IPS DF 6.9 (cell line): Measurements from ENCODE around the gene POMT2.
A peak's percentile ranks its signal among the peaks of the same experiment; 100 is the strongest.
"Not testable (repeated sequence)": the region's sequence is repeated elsewhere in the genome, so short reads cannot be mapped to it uniquely, and the experiment has no call there.

Experiments used
- DNase-seq: peaks from one replicate; pipeline ENCODE4 v3.0.0-alpha.2; 2013; ENCODE audit warnings: low read depth, low spot score
- H3K27ac ChIP-seq: one replicate; pipeline ENCODE4 v1.5.1; 2013; ENCODE audit warnings: low read length, control low read depth
- H3K27me3 ChIP-seq: 2 replicates; pipeline ENCODE4 v1.6.1; 2013; ENCODE audit warnings: mild to moderate bottlenecking, low read length; ENCODE audit not compliant: control insufficient read depth, insufficient read depth
- H3K36me3 ChIP-seq: 2 replicates; pipeline ENCODE4 v1.6.1; 2013; ENCODE audit warnings: low read length; ENCODE audit not compliant: control insufficient read depth, insufficient read depth
- H3K4me1 ChIP-seq: 2 replicates; pipeline ENCODE4 v1.6.1; 2013; ENCODE audit warnings: low read length; ENCODE audit not compliant: control insufficient read depth, insufficient read depth
- H3K4me3 ChIP-seq: 2 replicates; pipeline ENCODE4 v1.5.1; 2013; ENCODE audit warnings: mild to moderate bottlenecking, low read length
- H3K9me3 ChIP-seq: 2 replicates; pipeline ENCODE4 v1.6.1; 2013; ENCODE audit warnings: low read length, inconsistent platforms; ENCODE audit not compliant: control insufficient read depth, insufficient read depth
- WGBS: extraction: QIAGEN DNeasy Blood & Tissue Kit; methylation state at CpG from one replicate; pipeline ENCODE4 v1.1.7; 2013; ENCODE audit warnings: mixed read lengths, missing lambda C conversion rate; ENCODE audit not compliant: insufficient read length, insufficient coverage; 5-methylcytosine and 5-hydroxymethylcytosine counted together

POMT2 gene

DNA sequence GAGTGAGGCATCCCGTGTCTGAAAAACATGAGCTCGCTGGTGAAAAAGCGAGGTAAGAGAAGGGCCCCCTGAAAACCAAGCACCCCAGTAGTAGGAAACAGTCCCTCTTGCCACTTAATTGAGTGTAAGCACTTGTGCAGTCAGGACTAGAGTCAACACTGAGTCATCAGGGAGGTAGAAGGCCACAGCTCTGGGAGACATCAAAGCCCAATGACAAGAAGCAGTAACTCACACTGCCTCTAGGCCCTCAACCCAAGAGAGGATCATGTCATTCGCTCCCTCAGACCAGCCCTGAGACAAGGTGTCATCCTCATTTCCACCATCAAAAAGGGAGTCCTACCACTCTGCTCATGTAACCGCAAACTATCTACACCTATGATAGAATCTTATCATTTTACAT is 17.8 kb downstream of the POMT2 start:
- no peak overlapping the region for H3K27ac ChIP-seq
- no peak for DNase-seq

DNA sequence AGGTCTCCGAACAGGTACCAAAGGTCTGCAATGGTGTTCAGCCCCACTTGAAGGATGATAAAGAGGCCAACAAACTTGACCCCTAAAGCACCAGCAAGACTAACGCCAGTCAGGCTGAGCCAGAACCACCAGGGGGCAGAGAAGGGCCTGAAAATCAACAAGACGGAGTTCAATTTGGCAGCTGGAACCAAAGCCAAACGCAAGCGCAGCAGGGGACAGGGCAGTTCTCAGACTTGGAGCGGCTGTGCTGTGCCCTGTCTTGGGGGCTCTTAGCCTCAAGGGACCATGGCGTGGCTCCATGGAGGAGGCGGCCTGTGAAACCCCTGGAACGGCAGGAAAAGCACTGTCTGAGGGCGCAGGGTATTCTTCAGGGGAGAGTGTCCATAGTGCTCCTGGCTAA is 19.6 kb downstream of the POMT2 start:
- H3K27ac ChIP-seq, result no peak overlapping the region
- H3K27me3 ChIP-seq, result no peaks in the 10 kb centered on the region
- no CpG with 5 or more reads among the region's 10 CpGs for WGBS
- H3K4me1 ChIP-seq, result no peaks in the 10 kb centered on the region
- peak; percentile 82 for DNase-seq
- H3K36me3 ChIP-seq, result peaks cover 6% of the 10 kb centered on the region; the same call in 1 of the 2 replicates
- no peaks in the 10 kb centered on the region for H3K9me3 ChIP-seq
- no peak overlapping the region for H3K4me3 ChIP-seq

More for the DNA sequence above, 17.8 kb downstream of the POMT2 start:
- WGBS, result no CpG with 5 or more reads among the region's 5 CpGs
- Histone ChIP-seq H3K36me3 (0 out of 2 replicates have a peak, but pooled peaks cover 6% of the 10 kb centered on the region), H3K27me3 (no peaks in the 10 kb centered on the region), H3K4me3 (no peak overlapping the region), H3K4me1 (no peaks in the 10 kb centered on the region), H3K9me3 (no peaks in the 10 kb centered on the region)

DNA sequence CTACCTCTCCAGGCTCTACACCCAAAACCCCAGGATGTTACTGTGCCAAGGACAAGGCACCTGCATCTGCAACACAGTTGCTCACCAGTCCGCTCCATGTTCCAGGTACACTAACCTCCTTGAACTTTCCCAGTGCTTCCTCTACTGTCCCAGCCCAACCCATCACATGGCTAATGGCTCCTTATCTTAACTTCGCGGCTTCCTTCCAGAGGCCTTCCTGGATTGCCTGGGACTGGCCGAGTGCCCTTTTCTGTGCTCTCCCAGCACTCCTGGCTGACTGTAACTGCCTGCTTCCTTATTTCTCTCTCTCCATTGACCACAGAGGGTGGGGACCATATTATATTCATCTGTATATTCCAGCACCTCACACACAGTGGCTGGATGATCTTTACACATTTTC is 20.9 kb downstream of the POMT2 start:
- H3K27ac ChIP-seq, result no peak overlapping the region
- H3K4me3 ChIP-seq, result no peak overlapping the region
- peaks cover 8% of the 10 kb centered on the region; the same call in 1 of the 2 replicates for H3K36me3 ChIP-seq
- H3K4me1 ChIP-seq, result no peaks in the 10 kb centered on the region
- no peak for DNase-seq
- no peaks in the 10 kb centered on the region for H3K27me3 ChIP-seq
- no CpG with 5 or more reads among the region's 4 CpGs for WGBS
- H3K9me3 ChIP-seq, result no peaks in the 10 kb centered on the region

DNA sequence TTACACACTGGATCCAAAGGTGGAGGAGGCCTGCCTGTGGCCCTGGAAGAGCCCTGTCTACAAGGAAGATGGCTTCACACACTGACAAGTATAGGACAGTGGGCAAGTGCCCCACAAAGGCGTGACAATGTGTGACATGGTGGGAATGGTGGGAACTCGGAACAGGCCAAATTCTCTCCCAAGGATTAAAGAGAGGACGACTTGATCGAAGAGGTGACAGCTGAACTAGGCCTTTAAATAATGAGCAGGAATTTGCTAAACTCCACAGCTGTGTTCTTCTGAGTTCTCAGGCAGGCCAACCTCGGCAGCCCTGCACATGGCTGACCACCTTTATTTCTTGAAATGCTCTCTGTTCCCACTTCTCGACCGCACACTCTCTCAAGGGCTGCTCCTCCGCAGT is 23.8 kb downstream of the POMT2 start:
- H3K4me1 ChIP-seq, result no peaks in the 10 kb centered on the region
- no peak for DNase-seq
- no peaks in the 10 kb centered on the region for H3K27me3 ChIP-seq
- H3K4me3 ChIP-seq, result no peak overlapping the region
- no peak overlapping the region for H3K27ac ChIP-seq
- WGBS, result no CpG with 5 or more reads among the region's 8 CpGs
- H3K9me3 ChIP-seq, result no peaks in the 10 kb centered on the region
- H3K36me3 ChIP-seq, result peaks cover 6% of the 10 kb centered on the region; the same call in 1 of the 2 replicates

DNA sequence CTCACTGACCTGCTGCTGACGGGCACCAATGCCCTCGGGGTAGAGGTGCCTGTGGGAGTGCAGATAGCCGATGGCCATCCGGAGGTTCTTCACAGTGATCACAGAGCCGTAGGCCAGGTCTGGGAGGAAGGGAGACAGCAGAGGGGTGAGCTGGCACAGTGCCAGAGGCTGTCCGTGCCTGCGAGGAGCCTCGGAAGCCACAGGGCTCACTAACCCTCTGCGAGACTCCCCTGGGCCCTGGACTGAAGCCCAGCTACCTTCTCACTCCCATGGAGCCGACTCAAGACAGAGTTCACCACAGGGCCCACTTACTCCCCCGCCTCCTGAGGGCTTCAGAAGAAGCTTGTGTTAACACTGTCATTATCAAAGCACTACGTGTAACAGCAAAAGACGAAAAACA is 24.5 kb downstream of the POMT2 start:
- DNase-seq, result no peak
- no peaks in the 10 kb centered on the region for H3K9me3 ChIP-seq
- WGBS, result no CpG with 5 or more reads among the region's 13 CpGs
- no peak overlapping the region for H3K27ac ChIP-seq
- H3K4me3 ChIP-seq, result no peak overlapping the region
- H3K4me1 ChIP-seq, result no peaks in the 10 kb centered on the region
- H3K36me3 ChIP-seq, result peaks cover 6% of the 10 kb centered on the region; the same call in 1 of the 2 replicates
- no peaks in the 10 kb centered on the region for H3K27me3 ChIP-seq

DNA sequence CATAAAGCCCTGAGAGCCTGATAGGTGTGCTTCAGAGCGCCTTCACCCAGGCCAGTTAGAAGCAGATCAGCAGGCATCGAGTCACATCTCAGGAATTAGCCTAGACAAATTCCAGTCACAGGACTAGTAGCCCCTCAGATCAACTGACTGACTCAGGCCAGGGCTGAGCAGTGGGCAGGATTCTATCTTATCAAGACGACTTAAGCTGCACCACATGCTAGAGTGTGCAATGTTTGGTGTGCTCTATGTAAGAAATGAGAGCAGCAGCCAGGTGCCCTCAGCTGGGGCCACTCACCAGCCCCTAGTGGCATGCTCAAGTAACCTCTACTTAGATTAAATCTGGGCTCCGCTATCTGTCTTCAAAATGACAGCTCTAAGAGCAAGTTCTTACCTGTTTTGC is 30.0 kb downstream of the POMT2 start:
- Histone ChIP-seq H3K4me3 (no peak overlapping the region), H3K9me3 (no peaks in the 10 kb centered on the region), H3K36me3 (peaks cover 4% of the 10 kb centered on the region; the same call in 1 of the 2 replicates), H3K27ac (no peak overlapping the region), H3K27me3 (no peaks in the 10 kb centered on the region), H3K4me1 (no peaks in the 10 kb centered on the region)
- no CpG with 5 or more reads among the region's 4 CpGs for WGBS
- DNase-seq, result no peak

DNA sequence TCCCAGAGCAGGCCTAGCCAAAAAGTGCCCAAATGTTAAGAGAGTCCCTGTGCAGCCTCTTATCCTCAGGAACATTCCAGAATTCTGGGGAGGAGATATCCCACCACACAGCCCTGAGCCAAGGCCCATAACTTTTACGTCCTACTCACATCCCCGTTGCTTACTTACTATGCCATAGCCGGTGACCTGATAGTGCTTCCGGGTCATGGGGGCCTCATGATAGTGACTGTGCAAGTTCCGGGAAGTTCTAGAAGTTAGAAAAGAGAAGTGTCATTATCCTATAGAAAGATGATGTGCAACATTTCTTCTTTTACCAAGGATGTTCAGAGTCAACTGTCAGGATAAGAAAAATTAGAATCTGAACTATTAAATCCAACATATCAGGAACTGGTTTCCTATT is 34.1 kb downstream of the POMT2 start:
- Histone ChIP-seq H3K4me3 (no peak overlapping the region), H3K27ac (no peak overlapping the region), H3K27me3 (no peaks in the 10 kb centered on the region), H3K9me3 (no peaks in the 10 kb centered on the region), H3K4me1 (no peaks in the 10 kb centered on the region), H3K36me3 (peaks cover 7% of the 10 kb centered on the region)
- WGBS, result no CpG with 5 or more reads among the region's 5 CpGs
- no peak for DNase-seq

DNA sequence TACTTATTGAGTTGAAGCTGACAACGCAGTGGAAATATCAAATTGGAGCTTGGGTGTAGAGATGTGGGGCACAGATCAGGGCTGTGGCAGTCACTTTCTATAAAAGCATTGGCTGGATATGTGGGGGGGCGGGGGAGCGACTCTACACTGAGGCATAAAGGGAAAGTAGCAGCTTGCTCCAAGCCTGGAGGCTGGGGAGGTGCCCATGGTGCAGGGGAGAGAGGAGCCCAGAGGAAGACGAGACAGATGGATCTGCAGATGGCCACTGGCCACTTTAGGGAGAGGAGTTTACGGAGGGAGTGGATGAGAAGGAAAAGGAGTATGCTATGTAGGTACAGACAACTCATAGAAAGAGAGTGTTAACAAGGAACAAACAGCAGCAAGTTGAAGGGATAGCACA is 36.2 kb downstream of the POMT2 start:
- DNase-seq, result no peak
- Histone ChIP-seq H3K4me3 (no peak overlapping the region), H3K9me3 (no peaks in the 10 kb centered on the region), H3K4me1 (no peaks in the 10 kb centered on the region), H3K36me3 (peaks cover 7% of the 10 kb centered on the region), H3K27ac (no peak overlapping the region), H3K27me3 (no peaks in the 10 kb centered on the region)
- no CpG with 5 or more reads among the region's 5 CpGs for WGBS

DNA sequence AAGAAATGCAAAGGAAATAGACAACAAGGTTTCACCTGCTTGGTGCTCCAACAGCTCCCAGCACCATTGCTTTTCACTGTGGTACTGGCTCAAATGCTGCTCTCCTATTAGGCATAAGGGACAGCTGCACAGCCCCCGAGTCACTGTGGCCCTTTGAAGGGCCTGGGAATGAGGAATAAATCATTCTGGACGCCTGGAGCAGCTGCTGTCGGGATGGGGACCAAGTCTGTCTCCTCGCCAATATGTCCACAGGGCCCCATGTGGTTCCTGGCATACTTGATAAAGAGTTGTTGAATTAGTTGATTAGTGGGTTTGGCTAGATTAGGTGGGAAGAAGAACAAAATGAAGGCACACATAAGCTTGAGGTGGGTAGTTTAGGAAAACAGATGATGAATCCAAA is 36.6 kb downstream of the POMT2 start:
- WGBS, result no CpG with 5 or more reads among the region's 4 CpGs
- Histone ChIP-seq H3K4me3 (no peak overlapping the region), H3K27me3 (no peaks in the 10 kb centered on the region), H3K36me3 (peaks cover 7% of the 10 kb centered on the region), H3K4me1 (no peaks in the 10 kb centered on the region), H3K27ac (no peak overlapping the region), H3K9me3 (no peaks in the 10 kb centered on the region)
- no peak for DNase-seq

GRCh38 chr14:77281852-77282410 is 38.8 kb downstream of the POMT2 start:
- Histone ChIP-seq H3K27ac (no peak overlapping the region), H3K4me1 (no peaks in the 10 kb centered on the region), H3K4me3 (no peak overlapping the region), H3K9me3 (no peaks in the 10 kb centered on the region), H3K36me3 (peaks cover 7% of the 10 kb centered on the region), H3K27me3 (no peaks in the 10 kb centered on the region)
- WGBS, result no CpG with 5 or more reads among the region's 6 CpGs
- DNase-seq, result no peak

GRCh38 chr14:77280921-77281320 is 39.8 kb downstream of the POMT2 start:
- WGBS, result no CpG with 5 or more reads among the region's 4 CpGs
- not testable (repeated sequence) for H3K4me3 ChIP-seq, H3K27me3 ChIP-seq, H3K4me1 ChIP-seq, H3K36me3 ChIP-seq, H3K27ac ChIP-seq, DNase-seq, H3K9me3 ChIP-seq
